Neural progenitor cell (in vitro differentiated cells): ENCODE results near the gene GOLGA6L2. TPM values are rescaled to one million over a fixed set of nuclear protein-coding genes. Genes with fewer than 3 reads are reported as not detected.

ENCODE experiments used
- DNase-seq: peaks from one replicate; pipeline ENCODE4 v3.0.0-alpha.2; 2016; ENCODE audit warnings: low spot score
- H2AFZ ChIP-seq: fragments of 200-600 bp; sonication (generic); replicated peaks from 2 replicates; pipeline ENCODE4 v1.6.1; 2016; ENCODE audit warnings: antibody characterized with exemption
- H3F3A ChIP-seq: fragments of 200-600 bp; sonication (generic); 2 replicates; pipeline ENCODE4 v1.6.1; 2016; ENCODE audit warnings: antibody characterized with exemption, low read depth
- H3K27ac ChIP-seq: fragments of 200-600 bp; sonication (generic); 2 replicates; pipeline ENCODE4 v1.5.1; 2016; ENCODE audit warnings: mild to moderate bottlenecking
- H3K27me3 ChIP-seq: fragments of 200-600 bp; sonication (generic); 2 replicates; pipeline ENCODE4 v1.6.1; 2016; ENCODE audit warnings: mild to moderate bottlenecking, moderate library complexity
- H3K36me3 ChIP-seq: fragments of 200-600 bp; sonication (generic); 2 replicates; pipeline ENCODE4 v1.5.1; 2016
- H3K4me1 ChIP-seq: fragments of 200-600 bp; sonication (generic); 2 replicates; pipeline ENCODE4 v1.6.1; 2016; ENCODE audit warnings: mixed run types
- H3K4me2 ChIP-seq: fragments of 200-600 bp; sonication (generic); 2 replicates; pipeline ENCODE4 v1.6.1; 2016
- H3K4me3 ChIP-seq: fragments of 200-600 bp; sonication (generic); 2 replicates; pipeline ENCODE4 v1.5.1; 2016
- H3K79me2 ChIP-seq: fragments of 200-600 bp; sonication (generic); 2 replicates; pipeline ENCODE4 v1.6.1; 2016; ENCODE audit warnings: low read depth
- H3K9ac ChIP-seq: fragments of 200-600 bp; sonication (generic); 2 replicates; pipeline ENCODE4 v1.6.1; 2016
- H3K9me3 ChIP-seq: fragments of 200-600 bp; sonication (generic); 2 replicates; pipeline ENCODE4 v1.5.1; 2016; ENCODE audit warnings: low read depth
- H4K20me1 ChIP-seq: fragments of 200-600 bp; sonication (generic); 2 replicates; pipeline ENCODE4 v1.6.1; 2016; ENCODE audit warnings: low read depth
- H3K27ac Mint-ChIP-seq: 3 replicates; pipeline ENCODE4 v1.8.0; 2021; ENCODE audit warnings: mixed read lengths
- H3K27me3 Mint-ChIP-seq: 2 replicates; pipeline ENCODE4 v1.8.0; 2022; ENCODE audit warnings: low read depth, mild to moderate bottlenecking, inconsistent platforms, moderate library complexity, mixed read lengths; ENCODE audit not compliant: insufficient read depth
- H3K36me3 Mint-ChIP-seq: 3 replicates; pipeline ENCODE4 v1.8.0; 2021; ENCODE audit warnings: mixed read lengths
- H3K4me1 Mint-ChIP-seq: 3 replicates; pipeline ENCODE4 v1.8.0; 2021; ENCODE audit warnings: mixed read lengths
- H3K4me3 Mint-ChIP-seq: 3 replicates; pipeline ENCODE4 v1.8.0; 2021; ENCODE audit warnings: mild to moderate bottlenecking, moderate library complexity, mixed read lengths
- H3K9me3 Mint-ChIP-seq: 3 replicates; pipeline ENCODE4 v1.8.0; 2020; ENCODE audit warnings: mixed read lengths
- EZH2 ChIP-seq: fragments of 200-600 bp; sonication (generic); IDR thresholded peaks from 2 replicates; pipeline ENCODE4 v1.6.1; 2017; ENCODE audit warnings: antibody characterized with exemption, mild to moderate bottlenecking, moderate library complexity
- EZH2phosphoT487 ChIP-seq: fragments of 200-600 bp; sonication (generic); IDR thresholded peaks from 2 replicates; pipeline ENCODE4 v1.6.1; 2017; ENCODE audit warnings: antibody characterized with exemption
- total RNA-seq: library from RNA; depleted of rRNA; stranded (reverse); fragments of >200 nt; gene quantifications from 2 replicates; pipeline ENCODE4 v1.2.3, GENCODE V29; 2015; ENCODE audit warnings: low replicate concordance
- TF ChIP-seq, protein P1 (sequence below): fragments of 200-600 bp; sonication (generic); IDR thresholded peaks from 2 replicates; pipeline ENCODE4 v1.5.1; 2017; ENCODE audit warnings: antibody characterized with exemption, mild to moderate bottlenecking

Gene GOLGA6L2
- total RNA-seq, 1 donor from 2014 or later: not detected

GRCh38 chr15:23457890-23458289, 10.8 kb upstream of the GOLGA6L2 start:
- Histone ChIP-seq H3K27ac (no peak overlapping the region), H4K20me1 (no peaks in the 10 kb centered on the region), H3K9me3 (no peaks in the 10 kb centered on the region), H3K4me3 (no peak overlapping the region), H3K27me3 (no peaks in the 10 kb centered on the region), H3K4me1 (no peaks in the 10 kb centered on the region), H3K9ac (no peak overlapping the region), H2AFZ (no peak overlapping the region), H3K79me2 (no peaks in the 10 kb centered on the region), H3K4me2 (no peak overlapping the region), H3F3A (no peaks in the 10 kb centered on the region), H3K36me3 (no peaks in the 10 kb centered on the region)
- Mint-ChIP-seq H3K4me3 (no peak overlapping the region), H3K9me3 (peaks cover 6% of the 10 kb centered on the region), H3K27me3 (peaks cover 4% of the 10 kb centered on the region), H3K27ac (no peak overlapping the region), H3K36me3 (no peaks in the 10 kb centered on the region), H3K4me1 (no peaks in the 10 kb centered on the region)
- no peak for DNase-seq
- TF ChIP-seq, protein P1, sequence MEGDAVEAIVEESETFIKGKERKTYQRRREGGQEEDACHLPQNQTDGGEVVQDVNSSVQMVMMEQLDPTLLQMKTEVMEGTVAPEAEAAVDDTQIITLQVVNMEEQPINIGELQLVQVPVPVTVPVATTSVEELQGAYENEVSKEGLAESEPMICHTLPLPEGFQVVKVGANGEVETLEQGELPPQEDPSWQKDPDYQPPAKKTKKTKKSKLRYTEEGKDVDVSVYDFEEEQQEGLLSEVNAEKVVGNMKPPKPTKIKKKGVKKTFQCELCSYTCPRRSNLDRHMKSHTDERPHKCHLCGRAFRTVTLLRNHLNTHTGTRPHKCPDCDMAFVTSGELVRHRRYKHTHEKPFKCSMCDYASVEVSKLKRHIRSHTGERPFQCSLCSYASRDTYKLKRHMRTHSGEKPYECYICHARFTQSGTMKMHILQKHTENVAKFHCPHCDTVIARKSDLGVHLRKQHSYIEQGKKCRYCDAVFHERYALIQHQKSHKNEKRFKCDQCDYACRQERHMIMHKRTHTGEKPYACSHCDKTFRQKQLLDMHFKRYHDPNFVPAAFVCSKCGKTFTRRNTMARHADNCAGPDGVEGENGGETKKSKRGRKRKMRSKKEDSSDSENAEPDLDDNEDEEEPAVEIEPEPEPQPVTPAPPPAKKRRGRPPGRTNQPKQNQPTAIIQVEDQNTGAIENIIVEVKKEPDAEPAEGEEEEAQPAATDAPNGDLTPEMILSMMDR: no peak
- TF ChIP-seq EZH2 (no peak), EZH2phosphoT487 (no peak)

- peaks cover 21% of the 10 kb centered on the region for H3K9me3 Mint-ChIP-seq
- H3K79me2 ChIP-seq: no peaks in the 10 kb centered on the region
- no peak overlapping the region for H3K4me3 ChIP-seq
- H3K4me2 ChIP-seq: no peak overlapping the region
- H3K27me3 Mint-ChIP-seq: no peaks in the 10 kb centered on the region
- no peaks in the 10 kb centered on the region for H3K36me3 Mint-ChIP-seq
- no peaks in the 10 kb centered on the region for H3K4me1 ChIP-seq
- H3K27ac ChIP-seq: no peak overlapping the region
- no peak overlapping the region for H3K9ac ChIP-seq
- no peak overlapping the region for H3K4me3 Mint-ChIP-seq
- DNase-seq: no peak
- H3F3A ChIP-seq: no peaks in the 10 kb centered on the region
- no peaks in the 10 kb centered on the region for H4K20me1 ChIP-seq
- H3K9me3 ChIP-seq: no peaks in the 10 kb centered on the region
- no peaks in the 10 kb centered on the region for H3K36me3 ChIP-seq
- H3K27ac Mint-ChIP-seq: no peak overlapping the region
- H3K4me1 Mint-ChIP-seq: no peaks in the 10 kb centered on the region
- TF ChIP-seq EZH2phosphoT487 (no peak), EZH2 (no peak)
- TF ChIP-seq, protein P1: no peak
- no peak overlapping the region for H2AFZ ChIP-seq
- H3K27me3 ChIP-seq: no peaks in the 10 kb centered on the region
These were observed 582 bp downstream of the GOLGA6L2 start for GRCh38 chr15:23446215-23447106.

GRCh38 chr15:23444269-23444668, 2.8 kb downstream of the GOLGA6L2 start:
- Histone ChIP-seq H3K36me3 (no peaks in the 10 kb centered on the region), H4K20me1 (no peaks in the 10 kb centered on the region), H3K4me2 (no peak overlapping the region), H3K4me3 (no peak overlapping the region), H3K4me1 (no peaks in the 10 kb centered on the region), H3K27ac (no peak overlapping the region), H3K9me3 (no peaks in the 10 kb centered on the region), H3K27me3 (no peaks in the 10 kb centered on the region), H2AFZ (no peak overlapping the region), H3K79me2 (no peaks in the 10 kb centered on the region), H3F3A (no peaks in the 10 kb centered on the region), H3K9ac (no peak overlapping the region)
- Mint-ChIP-seq H3K27ac (no peak overlapping the region), H3K36me3 (no peaks in the 10 kb centered on the region), H3K9me3 (peaks cover 21% of the 10 kb centered on the region), H3K4me1 (no peaks in the 10 kb centered on the region), H3K4me3 (no peak overlapping the region), H3K27me3 (no peaks in the 10 kb centered on the region)
- TF ChIP-seq EZH2: no peak
- DNase-seq: no peak

DNA sequence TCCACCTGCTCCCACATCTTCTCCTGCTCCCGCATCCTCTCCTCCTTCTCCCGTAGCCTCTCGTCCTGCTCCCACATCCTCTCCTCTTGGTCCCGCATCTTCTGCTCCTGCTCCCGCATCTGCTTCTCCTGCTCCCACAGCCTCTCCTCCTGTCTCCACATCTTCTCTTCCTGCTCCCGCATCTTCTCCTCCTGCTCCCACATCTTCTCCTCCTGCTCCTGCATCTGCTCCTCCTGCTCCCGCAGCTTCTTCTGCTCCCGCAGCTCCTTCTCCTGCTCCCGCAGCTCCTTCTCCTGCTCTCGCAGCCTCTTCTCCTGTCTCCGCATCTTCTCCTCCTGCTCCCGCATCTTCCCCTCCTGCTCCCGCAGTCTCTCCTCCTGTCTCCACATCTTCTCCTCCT, 5.8 kb downstream of the GOLGA6L2 start:
- peaks cover 21% of the 10 kb centered on the region for H3K9me3 Mint-ChIP-seq
- no peaks in the 10 kb centered on the region for H3K4me1 Mint-ChIP-seq
- H3K27me3 Mint-ChIP-seq: peaks cover 2% of the 10 kb centered on the region

More for the DNA sequence above, 5.8 kb downstream of the GOLGA6L2 start:
- Histone ChIP-seq H3K4me1 (no peaks in the 10 kb centered on the region), H3K4me3 (no peak overlapping the region), H3K9me3 (no peaks in the 10 kb centered on the region), H2AFZ (no peak overlapping the region), H3K9ac (no peak overlapping the region), H3F3A (no peaks in the 10 kb centered on the region), H4K20me1 (no peaks in the 10 kb centered on the region), H3K79me2 (no peaks in the 10 kb centered on the region), H3K27ac (no peak overlapping the region), H3K4me2 (no peak overlapping the region), H3K27me3 (no peaks in the 10 kb centered on the region), H3K36me3 (no peaks in the 10 kb centered on the region)
- TF ChIP-seq EZH2 (no peak), EZH2phosphoT487 (no peak)
- TF ChIP-seq, protein P1: no peak
- Mint-ChIP-seq H3K36me3 (no peaks in the 10 kb centered on the region), H3K27ac (no peak overlapping the region), H3K4me3 (no peak overlapping the region)
- no peak for DNase-seq
